Measurements from ENCODE around the gene RNU5D-1. TPM values are rescaled to one million over a fixed set of nuclear protein-coding genes. Genes with fewer than 3 reads are reported as not detected.
A peak's percentile ranks its signal among the peaks of the same experiment; 100 is the strongest.

RNU5D-1 gene
- total RNA-seq, 1 experiment from 2014 or later, result not detected

DNA sequence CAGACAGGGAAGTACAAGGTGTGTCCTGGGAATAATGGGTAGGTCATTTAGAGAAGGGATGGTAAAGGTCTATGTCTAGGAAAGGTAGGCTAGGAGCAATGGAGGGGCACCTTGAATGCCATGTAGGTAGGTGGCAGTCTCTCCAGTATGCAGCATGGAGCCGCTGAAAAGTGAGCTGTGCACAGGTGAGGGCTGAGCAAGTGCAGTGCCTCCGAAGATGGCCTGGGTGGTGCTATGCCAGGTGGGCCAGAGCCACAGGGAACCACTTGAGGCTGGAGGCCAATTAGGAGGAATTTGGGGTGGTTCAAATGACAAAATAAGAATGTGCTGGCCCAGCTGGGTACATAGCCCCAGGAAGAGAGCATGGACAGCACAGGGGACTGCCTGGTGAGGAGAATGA is 25.0 kb downstream of the RNU5D-1 start:
- Histone ChIP-seq H4K8ac (replicated peaks; ENCODE audit: insufficient read length, low read depth, low read length) (no peak overlapping the region), H4K20me1 (ENCODE audit: control insufficient read depth, insufficient read depth, insufficient read length) (no peaks in the 10 kb centered on the region), H4K91ac (ENCODE audit: insufficient read length, low read depth, low read length) (no peak overlapping the region), H3K9me3 (ENCODE audit: control insufficient read depth, low read depth, low read length) (no peaks in the 10 kb centered on the region), H2AK5ac (ENCODE audit: insufficient read length, low read length) (no peak overlapping the region), H3K23me2 (ENCODE audit: insufficient read length, low read depth, low read length, poor library complexity, severe bottlenecking) (no peaks in the 10 kb centered on the region), H3K9ac (ENCODE audit: extremely low read depth, insufficient read length, low read length) (no peak overlapping the region), H3T11ph (ENCODE audit: low read length) (no peak overlapping the region), H3K23ac (ENCODE audit: insufficient read length, low read depth, low read length) (no peak overlapping the region), H2BK5ac (ENCODE audit: insufficient read length, low read length) (no peak overlapping the region), H2BK120ac (ENCODE audit: low read depth, low read length, poor library complexity, severe bottlenecking) (no peak overlapping the region), H3K79me1 (ENCODE audit: insufficient read depth, low read depth, low read length, poor library complexity, severe bottlenecking) (no peaks in the 10 kb centered on the region), H3K27me3 (ENCODE audit: insufficient read depth, low read length) (no peaks in the 10 kb centered on the region), H3K56ac (ENCODE audit: insufficient read length, low read depth, low read length) (no peak overlapping the region), H3K4me2 (ENCODE audit: insufficient read depth, insufficient read length, low read length) (no peak overlapping the region), H3K4me1 (ENCODE audit: insufficient read depth, low read length) (no peaks in the 10 kb centered on the region), H2AFZ (ENCODE audit: low read length) (no peak overlapping the region), H2BK12ac (ENCODE audit: insufficient read length, low read depth, low read length) (no peak overlapping the region), H2BK15ac (ENCODE audit: low read depth, low read length) (no peak overlapping the region), H3K27ac (ENCODE audit: insufficient read length, low read depth, low read length) (no peak overlapping the region), H3K4ac (ENCODE audit: low read depth, low read length) (no peak overlapping the region), H3K79me2 (ENCODE audit: insufficient read depth, low read length) (no peaks in the 10 kb centered on the region), H4K5ac (ENCODE audit: insufficient read length, low read depth, low read length) (no peak overlapping the region), H3K14ac (ENCODE audit: insufficient read depth, low read length) (no peak overlapping the region), H2BK20ac (ENCODE audit: low read depth, low read length, poor library complexity, severe bottlenecking) (no peak overlapping the region), H3K18ac (ENCODE audit: insufficient read length, low read depth, low read length) (no peak overlapping the region)
- peaks cover 11 to 14% of the 10 kb centered on the region in 2 experiments for H3K9me3 Mint-ChIP-seq
- peaks cover 0 to 12% (median 0%) of the 10 kb centered on the region in 3 experiments; a peak in 4 of 7 replicates for H3K36me3 Mint-ChIP-seq (ENCODE audit: insufficient read depth in 1 of 3, low read depth in 3 of 3)
- H3K27me3 Mint-ChIP-seq (ENCODE audit: low read depth), result peaks cover 2% of the 10 kb centered on the region; the same call in 1 of the 2 replicates
- WGBS (ENCODE audit: extremely low coverage, insufficient read length, low lambda C conversion rate), result no CpG with 5 or more reads among the region's 2 CpGs
- peak overlapping the region in 2 of 3 experiments; percentile 26 to 50; a peak in 2 of 7 replicates for H3K27ac Mint-ChIP-seq
- TF ChIP-seq, protein P1, sequence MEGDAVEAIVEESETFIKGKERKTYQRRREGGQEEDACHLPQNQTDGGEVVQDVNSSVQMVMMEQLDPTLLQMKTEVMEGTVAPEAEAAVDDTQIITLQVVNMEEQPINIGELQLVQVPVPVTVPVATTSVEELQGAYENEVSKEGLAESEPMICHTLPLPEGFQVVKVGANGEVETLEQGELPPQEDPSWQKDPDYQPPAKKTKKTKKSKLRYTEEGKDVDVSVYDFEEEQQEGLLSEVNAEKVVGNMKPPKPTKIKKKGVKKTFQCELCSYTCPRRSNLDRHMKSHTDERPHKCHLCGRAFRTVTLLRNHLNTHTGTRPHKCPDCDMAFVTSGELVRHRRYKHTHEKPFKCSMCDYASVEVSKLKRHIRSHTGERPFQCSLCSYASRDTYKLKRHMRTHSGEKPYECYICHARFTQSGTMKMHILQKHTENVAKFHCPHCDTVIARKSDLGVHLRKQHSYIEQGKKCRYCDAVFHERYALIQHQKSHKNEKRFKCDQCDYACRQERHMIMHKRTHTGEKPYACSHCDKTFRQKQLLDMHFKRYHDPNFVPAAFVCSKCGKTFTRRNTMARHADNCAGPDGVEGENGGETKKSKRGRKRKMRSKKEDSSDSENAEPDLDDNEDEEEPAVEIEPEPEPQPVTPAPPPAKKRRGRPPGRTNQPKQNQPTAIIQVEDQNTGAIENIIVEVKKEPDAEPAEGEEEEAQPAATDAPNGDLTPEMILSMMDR (conservative IDR thresholded peaks at IDR 0.05), result no peak
- peaks cover 17% of the 10 kb centered on the region in 2 experiments for H3K4me1 Mint-ChIP-seq
- no peak overlapping the region; a peak in 1 of 5 replicates for H3K4me3 Mint-ChIP-seq
- DNase-seq, result no peak

Data from H9 (cell line).